GM12878 (cell line): ENCODE results near the gene CGA. TPM values are rescaled to one million over a fixed set of nuclear protein-coding genes. Genes with fewer than 3 reads are reported as not detected.

Experiments used
- ATAC-seq: fragments of 200-7000 bp; cut with Tn5 transposase; 3 replicates; pipeline ENCODE4 v1.9.1; 2020; ENCODE audit warnings: mild to moderate bottlenecking, moderate library complexity
- BruUV-seq: library from RNA; stranded (reverse); fragments of 400-500 nt; replicated peaks from 2 replicates; lab custom pipeline; 2021; lab: Mats Ljungman, UMichigan
- CTCF ChIA-PET: fragments of 300-600 bp; sonication (Branson Sonifier 250); formaldehyde crosslinking; extraction: SDS; loops from one replicate; lab custom pipeline; 2021; ENCODE audit warnings: inconsistent platforms; lab: Yijun Ruan, JAX
- POLR2A ChIA-PET: fragments of 350-600 bp; formaldehyde crosslinking; extraction: SDS; loops from one replicate; lab custom pipeline; 2021; ENCODE audit warnings: inconsistent platforms; lab: Charles Lee
- RAD21 ChIA-PET: fragments of 300-600 bp; sonication (Branson Sonifier 250); formaldehyde crosslinking; loops from one replicate; lab custom pipeline; 2023; ENCODE audit warnings: antibody characterized with exemption; ENCODE audit not compliant: unreplicated experiment; lab: Charles Lee
- SMC1A ChIA-PET: fragments of 300-600 bp; sonication (Branson Sonifier 250); formaldehyde crosslinking; loops from one replicate; lab custom pipeline; 2023; ENCODE audit not compliant: unreplicated experiment, uncharacterized antibody; lab: Charles Lee
- DNase-seq: peaks from one replicate; pipeline ENCODE4 v3.0.0-alpha.2; 2011; ENCODE audit warnings: low read depth, low spot score
- FAIRE-seq: peaks from 3 replicates; lab custom pipeline; 2011; peaks lifted over from hg19 to GRCh38; lab: Jason Lieb, UNC
- H2AFZ ChIP-seq: 2 replicates; pipeline ENCODE4 v1.6.0; 2011; ENCODE audit warnings: low read depth, low read length, control low read depth; ENCODE audit not compliant: control insufficient read depth
- H3K27ac ChIP-seq: 2 replicates; pipeline ENCODE4 v1.5.1; 2011; ENCODE audit warnings: control low read depth; ENCODE audit not compliant: control insufficient read depth, insufficient read depth
- H3K27me3 ChIP-seq, 2 experiments: replicated peaks in 1 of 2; 2 replicates each; pipeline versions ENCODE4 v1.6.0 to v1.6.1; 2011; ENCODE audit warnings: low read length in 1 of 2; ENCODE audit not compliant: control insufficient read depth in 2 of 2, insufficient read depth in 2 of 2
- H3K36me3 ChIP-seq, 2 experiments: 2 replicates each; pipeline ENCODE4 v1.5.1; 2011; ENCODE audit warnings: low read length in 1 of 2; ENCODE audit not compliant: control insufficient read depth in 2 of 2, insufficient read depth in 2 of 2
- H3K4me1 ChIP-seq: 2 replicates; pipeline ENCODE4 v1.6.1; 2011; ENCODE audit warnings: mild to moderate bottlenecking, low read length, moderate library complexity, mixed read lengths; ENCODE audit not compliant: control insufficient read depth, insufficient read depth
- H3K4me2 ChIP-seq: 2 replicates; pipeline ENCODE4 v1.6.0; 2011; ENCODE audit warnings: control low read depth; ENCODE audit not compliant: control insufficient read depth, insufficient read depth
- H3K4me3 ChIP-seq: fragments of 200-600 bp; sonication (generic); 2 replicates; pipeline ENCODE4 v1.5.1; 2016
- H3K79me2 ChIP-seq: 2 replicates; pipeline ENCODE4 v1.6.0; 2011; ENCODE audit warnings: low read length; ENCODE audit not compliant: control insufficient read depth, insufficient read depth
- H3K9ac ChIP-seq: 2 replicates; pipeline ENCODE4 v1.8.0; 2011; ENCODE audit warnings: low read length, control low read depth, mixed read lengths; ENCODE audit not compliant: control insufficient read depth, insufficient read depth
- H3K9me3 ChIP-seq: replicated peaks from 3 replicates; pipeline ENCODE4 v1.5.1; 2011; ENCODE audit warnings: mild to moderate bottlenecking, low read length; ENCODE audit not compliant: control insufficient read depth, insufficient read depth
- H4K20me1 ChIP-seq: 2 replicates; pipeline ENCODE4 v1.6.0; 2011; ENCODE audit not compliant: control insufficient read depth, insufficient read depth
- ASH2L ChIP-seq: fragments of 300-600, 200-600 bp; sonication (generic); IDR thresholded peaks from 2 replicates; pipeline ENCODE4 v1.6.1; 2017; ENCODE audit warnings: low read depth, mild to moderate bottlenecking, borderline replicate concordance
- BCLAF1 ChIP-seq: fragments of 450-650 bp; IDR thresholded peaks from 2 replicates; pipeline ENCODE4 v1.6.1; 2017; ENCODE audit warnings: antibody characterized with exemption, mild to moderate bottlenecking, moderate library complexity
- BHLHE40 ChIP-seq, 2 experiments: fragments of 450-650 bp in 1 of 2; IDR thresholded peaks; 2 replicates each; pipeline ENCODE4 v1.6.1; 2011 to 2017; ENCODE audit warnings: low read depth in 2 of 2, borderline replicate concordance in 1 of 2, improper control_type of control experiment in 1 of 2, low read length in 1 of 2, mild to moderate bottlenecking in 1 of 2
- CHD4 ChIP-seq: fragments of 200-600 bp; sonication (generic); IDR thresholded peaks from 2 replicates; pipeline ENCODE4 v1.6.1; 2016; ENCODE audit warnings: mild to moderate bottlenecking
- EGR1 ChIP-seq, 2 experiments: IDR thresholded peaks; 1 replicate in 1 of 2; 2 replicates in 1 of 2; pipeline ENCODE4 v1.6.1; 2011 to 2012; ENCODE audit warnings: low read depth in 2 of 2, low read length in 2 of 2, borderline replicate concordance in 1 of 2, mild to moderate bottlenecking in 1 of 2, moderate library complexity in 1 of 2
- POLR2AphosphoS2 ChIP-seq: IDR thresholded peaks from 2 replicates; pipeline ENCODE4 v1.6.1; 2011; ENCODE audit warnings: low read depth, mild to moderate bottlenecking, low read length, improper control_type of control experiment, moderate library complexity
- POU2F2 ChIP-seq: IDR thresholded peaks from 3 replicates; pipeline ENCODE4 v1.6.1; 2011; ENCODE audit warnings: low read depth, mild to moderate bottlenecking, low read length, borderline replicate concordance
- REST ChIP-seq: IDR thresholded peaks from 2 replicates; pipeline ENCODE4 v1.6.1; 2012; ENCODE audit warnings: mild to moderate bottlenecking, low read depth, low read length
- SREBF1 ChIP-seq: IDR thresholded peaks from 2 replicates; pipeline ENCODE4 v1.6.1; 2012; ENCODE audit warnings: mild to moderate bottlenecking, low read length
- SRF ChIP-seq, 2 experiments: IDR thresholded peaks; 2 replicates each; pipeline ENCODE4 v1.6.1; 2011; ENCODE audit warnings: low read depth in 2 of 2, low read length in 2 of 2, mild to moderate bottlenecking in 1 of 2, moderate library complexity in 1 of 2
- ZBED1 ChIP-seq: IDR thresholded peaks from 2 replicates; pipeline ENCODE4 v1.6.1; 2016; ENCODE audit warnings: borderline replicate concordance
- WGBS: methylation state at CpG from one replicate; pipeline ENCODE4 v1.1.6; 2016; ENCODE audit warnings: low lambda C conversion rate; ENCODE audit not compliant: insufficient replicate concordance, insufficient coverage; ENCODE audit errors: missing lambda C conversion rate; 5-methylcytosine and 5-hydroxymethylcytosine counted together
- in situ Hi-C: fragments of 300-500 bp; cut with MboI; formaldehyde crosslinking; loops from 9 replicates; pipeline ENCODE4 v1.14.3; 2018; ENCODE audit warnings: mixed read lengths
- intact Hi-C: fragments of 100-400 bp; cut with micrococcal nuclease; formaldehyde crosslinking; loops from one replicate; pipeline ENCODE4 v1.14.2; 2022; ENCODE audit not compliant: unreplicated experiment
- polyA plus RNA-seq, 11 experiments: library from polyadenylated mRNA; depleted of rRNA in 4 of 11; unstranded in 6 of 11; stranded (reverse) in 5 of 11; fragments of >200 nt; fragmentation: Nextera tagmentation in 4 of 11; fragmentation: Illumina TruSeq in 1 of 11; extraction: Ambion mirVana in 4 of 11; extraction: Trizol in 1 of 11; gene quantifications; 1 replicate in 1 of 11; 2 replicates in 10 of 11; pipeline versions ENCODE4 v1.2.1 to v1.2.3, GENCODE V29; 2011 to 2016; ENCODE audit warnings: inconsistent platforms in 2 of 11, missing spikeins in 2 of 11, low read depth in 1 of 11
- total RNA-seq, 4 experiments: library from RNA; depleted of rRNA in 3 of 4; stranded (reverse); fragments of >200 nt in 3 of 4; fragmentation: Illumina TruSeq in 1 of 4; extraction: Trizol in 1 of 4; gene quantifications; 2 replicates each; pipeline versions ENCODE4 v1.2.1 to v1.2.3, GENCODE V29; 2013 to 2021
- TF ChIP-seq, protein P1 (sequence below): IDR thresholded peaks from 2 replicates; pipeline ENCODE4 v1.6.1; 2011; ENCODE audit warnings: low read depth, mild to moderate bottlenecking, low read length, moderate library complexity, borderline replicate concordance; ENCODE audit errors: extremely low read depth
- TF ChIP-seq, protein P2 (sequence below): fragments of 150-350 bp; IDR thresholded peaks from 2 replicates; pipeline ENCODE4 v1.6.1; 2014; ENCODE audit warnings: mild to moderate bottlenecking, low read depth, low read length

The CGA gene
- total and polyA plus RNA-seq, 10 of the 15 experiments (the other 5 are each of a cell fraction or from before 2014, with no cell fraction given): 0.10 to 0.27 (median 0.12) TPM; not detected in 6

GRCh38 chr6:87122477-87122876, 27.6 kb upstream of the CGA start (continued):
- TF ChIP-seq, protein P1, sequence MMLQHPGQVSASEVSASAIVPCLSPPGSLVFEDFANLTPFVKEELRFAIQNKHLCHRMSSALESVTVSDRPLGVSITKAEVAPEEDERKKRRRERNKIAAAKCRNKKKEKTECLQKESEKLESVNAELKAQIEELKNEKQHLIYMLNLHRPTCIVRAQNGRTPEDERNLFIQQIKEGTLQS: no peak

DNA sequence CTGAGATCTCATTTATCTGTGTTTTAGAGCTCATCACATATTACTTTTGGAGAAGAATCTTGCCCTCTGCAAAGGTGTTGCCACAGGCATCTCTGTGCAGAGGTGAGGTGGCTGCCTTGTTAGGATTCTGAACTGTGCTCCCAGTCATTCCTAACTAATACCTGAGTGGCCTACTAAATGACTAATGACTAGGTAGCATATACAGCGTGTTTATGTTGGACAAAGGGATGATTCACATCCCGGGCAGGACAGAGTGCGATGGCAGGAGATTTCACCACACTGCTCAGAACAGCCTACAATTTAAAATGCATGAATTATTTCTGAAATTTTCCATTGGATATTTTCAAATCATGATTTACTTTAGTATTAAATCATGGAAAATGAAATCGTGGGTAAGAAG, 23.1 kb upstream of the CGA start:
- FAIRE-seq: no peak
- TF ChIP-seq BHLHE40 (IDR thresholded peaks at IDR 0.05; ENCODE audit: borderline replicate concordance in 1 of 2, low read depth in 2 of 2, low read length in 1 of 2) (no peak), SRF (IDR thresholded peaks at IDR 0.05; ENCODE audit: low read depth in 2 of 2, low read length in 2 of 2) (no peak), BCLAF1 (no peak), EGR1 (IDR thresholded peaks at IDR 0.05; ENCODE audit: borderline replicate concordance in 1 of 2, low read depth in 2 of 2, low read length in 2 of 2) (no peak), ZBED1 (no peak), REST (no peak), POLR2AphosphoS2 (no peak), ASH2L (no peak), CHD4 (no peak), SREBF1 (no peak), POU2F2 (no peak)
- TF ChIP-seq, protein P2, sequence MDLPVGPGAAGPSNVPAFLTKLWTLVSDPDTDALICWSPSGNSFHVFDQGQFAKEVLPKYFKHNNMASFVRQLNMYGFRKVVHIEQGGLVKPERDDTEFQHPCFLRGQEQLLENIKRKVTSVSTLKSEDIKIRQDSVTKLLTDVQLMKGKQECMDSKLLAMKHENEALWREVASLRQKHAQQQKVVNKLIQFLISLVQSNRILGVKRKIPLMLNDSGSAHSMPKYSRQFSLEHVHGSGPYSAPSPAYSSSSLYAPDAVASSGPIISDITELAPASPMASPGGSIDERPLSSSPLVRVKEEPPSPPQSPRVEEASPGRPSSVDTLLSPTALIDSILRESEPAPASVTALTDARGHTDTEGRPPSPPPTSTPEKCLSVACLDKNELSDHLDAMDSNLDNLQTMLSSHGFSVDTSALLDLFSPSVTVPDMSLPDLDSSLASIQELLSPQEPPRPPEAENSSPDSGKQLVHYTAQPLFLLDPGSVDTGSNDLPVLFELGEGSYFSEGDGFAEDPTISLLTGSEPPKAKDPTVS: no peak

More for the DNA sequence above, 23.1 kb upstream of the CGA start:
- Histone ChIP-seq H3K79me2 (no peaks in the 10 kb centered on the region), H3K4me3 (no peak overlapping the region), H3K4me2 (no peak overlapping the region), H2AFZ (no peak overlapping the region), H3K9ac (no peak overlapping the region), H3K27ac (no peak overlapping the region), H3K9me3 (no peaks in the 10 kb centered on the region), H3K27me3 (no peaks in the 10 kb centered on the region), H3K36me3 (no peaks in the 10 kb centered on the region), H4K20me1 (no peaks in the 10 kb centered on the region), H3K4me1 (no peaks in the 10 kb centered on the region)
- ChIA-PET SMC1A (interaction anchor here (0.6 to 1.3 kb wide), 2 partner anchors 13 to 38 kb away, joined by 3 read pairs; no protein-coding TSS in a partner anchor), RAD21 (no interaction called here), POLR2A (no interaction called here), CTCF (interaction anchor here (1.0 kb wide), 1 partner anchor 39 kb away, joined by 3 read pairs; no protein-coding TSS in a partner anchor)
- 87% methylated on average over 4 of the region's 4 CpGs for WGBS
- ATAC-seq (no peak), DNase-seq (no peak)
- BruUV-seq: no TSS peak
- in situ Hi-C loops: no loop called here
- intact Hi-C loops: no loop called here
